HG02943 (cell line): ENCODE data around the gene CARD19.

Experiments
- ATAC-seq: cut with Tn5 transposase; IDR thresholded peaks from one replicate; pipeline ENCODE4 v1.9.1; 2021; ENCODE audit warnings: mild to moderate bottlenecking, low read depth, moderate library complexity; ENCODE audit not compliant: unreplicated experiment

The CARD19 gene

GRCh38 chr9:93061791-93062763 lies 33.9 kb upstream of the CARD19 start:
- no peak for ATAC-seq

GRCh38 chr9:93064392-93065134 lies 31.5 kb upstream of the CARD19 start:
- ATAC-seq, result peak; percentile 87

- ATAC-seq, result no peak
Measured at GRCh38 chr9:93065135-93065720, 30.8 kb upstream of the CARD19 start.

- no peak for ATAC-seq
Measured at GRCh38 chr9:93066978-93067603, 28.9 kb upstream of the CARD19 start.

GRCh38 chr9:93068956-93069355 lies 27.1 kb upstream of the CARD19 start:
- ATAC-seq, result no peak

- no peak for ATAC-seq
Measured at GRCh38 chr9:93071464-93071863, 24.6 kb upstream of the CARD19 start.

GRCh38 chr9:93072383-93072795 lies 23.6 kb upstream of the CARD19 start:
- no peak for ATAC-seq

- ATAC-seq, result no peak
Measured at GRCh38 chr9:93076101-93076791, 19.8 kb upstream of the CARD19 start.

- no peak for ATAC-seq
Measured at GRCh38 chr9:93076792-93077128, 19.3 kb upstream of the CARD19 start.

- ATAC-seq, result no peak
Measured at GRCh38 chr9:93077367-93077766, 18.6 kb upstream of the CARD19 start.

GRCh38 chr9:93077811-93078210 lies 18.2 kb upstream of the CARD19 start:
- ATAC-seq, result no peak

- no peak for ATAC-seq
Measured at GRCh38 chr9:93079371-93079770, 16.6 kb upstream of the CARD19 start.

- ATAC-seq, result no peak
Measured at GRCh38 chr9:93080406-93080805, 15.6 kb upstream of the CARD19 start.

GRCh38 chr9:93081081-93081529 lies 14.9 kb upstream of the CARD19 start:
- no peak for ATAC-seq

GRCh38 chr9:93081931-93082330 lies 14.1 kb upstream of the CARD19 start:
- no peak for ATAC-seq

GRCh38 chr9:93082841-93083411 lies 13.1 kb upstream of the CARD19 start:
- no peak for ATAC-seq

- no peak for ATAC-seq
Measured at GRCh38 chr9:93083592-93084470, 12.2 kb upstream of the CARD19 start.

- ATAC-seq, result no peak
Measured at GRCh38 chr9:93084471-93084881, 11.5 kb upstream of the CARD19 start.

GRCh38 chr9:93085676-93086075 lies 10.3 kb upstream of the CARD19 start:
- ATAC-seq, result no peak
